Panc1 (cell line): ENCODE measurements around the gene OLAH. TPM values are rescaled to one million over a fixed set of nuclear protein-coding genes. Genes with fewer than 3 reads are reported as not detected.

Source experiments
- ATAC-seq: fragments of 200-7000 bp; cut with Tn5 transposase; 2 replicates; pipeline ENCODE4 v1.9.1; 2020; ENCODE audit warnings: mild to moderate bottlenecking, moderate library complexity
- BruUV-seq: library from RNA; stranded (reverse); fragments of 400-500 nt; replicated peaks from 2 replicates; lab custom pipeline; 2021; lab: Mats Ljungman, UMichigan
- CTCF ChIA-PET: fragments of 300-600 bp; sonication (Branson Sonifier 250); formaldehyde crosslinking; loops from one replicate; lab custom pipeline; 2022; ENCODE audit warnings: antibody characterized with exemption; lab: Charles Lee
- POLR2A ChIA-PET: fragments of 300-600 bp; sonication (Branson Sonifier 250); formaldehyde crosslinking; loops from one replicate; lab custom pipeline; 2022; ENCODE audit warnings: antibody characterized with exemption; lab: Charles Lee
- DNase-seq: peaks from one replicate; pipeline ENCODE4 v3.0.0-alpha.2; 2010; ENCODE audit warnings: low read depth, low spot score
- H3K27ac ChIP-seq: 2 replicates; pipeline ENCODE4 v1.5.1; 2011; ENCODE audit warnings: mild to moderate bottlenecking, low read length, inconsistent platforms
- H3K27me3 ChIP-seq: fragments of 200-500 bp; sonication (Bioruptor generic); 2 replicates; pipeline ENCODE4 v1.6.0; 2014; ENCODE audit warnings: low read length, inconsistent platforms; ENCODE audit not compliant: control insufficient read depth, insufficient read depth
- H3K36me3 ChIP-seq: fragments of 200-500 bp; sonication (Bioruptor generic); 2 replicates; pipeline ENCODE4 v1.5.1; 2014; ENCODE audit warnings: inconsistent platforms, mild to moderate bottlenecking, low read length, moderate library complexity; ENCODE audit not compliant: control insufficient read depth, insufficient read depth
- H3K4me1 ChIP-seq: 2 replicates; pipeline ENCODE4 v1.5.1; 2011; ENCODE audit warnings: inconsistent platforms, mild to moderate bottlenecking, low read length, moderate library complexity; ENCODE audit not compliant: control insufficient read depth, insufficient read depth
- H3K4me3 ChIP-seq, 2 experiments: 2 replicates each; pipeline ENCODE4 v1.5.1; 2011 to 2012; ENCODE audit warnings: low read depth in 2 of 2, low read length in 2 of 2, mild to moderate bottlenecking in 2 of 2, inconsistent platforms in 1 of 2, moderate library complexity in 1 of 2
- H3K9me3 ChIP-seq: fragments of 200-500 bp; sonication (Bioruptor generic); 2 replicates; pipeline ENCODE4 v1.5.1; 2014; ENCODE audit warnings: low read depth, mild to moderate bottlenecking, inconsistent platforms, low read length, moderate library complexity; ENCODE audit not compliant: control insufficient read depth, insufficient read depth
- CTCF ChIP-seq: fragments of 450-650 bp; IDR thresholded peaks from 2 replicates; pipeline ENCODE4 v1.5.1; 2017; ENCODE audit warnings: mild to moderate bottlenecking
- POLR2AphosphoS5 ChIP-seq: IDR thresholded peaks from 2 replicates; pipeline ENCODE4 v1.6.1; 2012; ENCODE audit warnings: mild to moderate bottlenecking, low read depth, low read length, moderate library complexity
- REST ChIP-seq, 2 experiments: IDR thresholded peaks; 2 replicates each; pipeline ENCODE4 v1.6.1; 2011 to 2012; ENCODE audit warnings: low read depth in 2 of 2, control low read depth in 1 of 2, low read length in 1 of 2, mild to moderate bottlenecking in 1 of 2, moderate library complexity in 1 of 2; ENCODE audit not compliant: insufficient read depth in 1 of 2
- SIN3A ChIP-seq: IDR thresholded peaks from 2 replicates; pipeline ENCODE4 v1.6.1; 2012; ENCODE audit warnings: low read depth, mild to moderate bottlenecking, low read length, moderate library complexity, borderline replicate concordance; ENCODE audit not compliant: insufficient read depth
- TCF7L2 ChIP-seq: IDR thresholded peaks from 2 replicates; pipeline ENCODE4 v1.6.1; 2011; ENCODE audit warnings: mild to moderate bottlenecking, low read depth, low read length, inconsistent platforms
- in situ Hi-C: cut with HindIII; loops from 2 replicates; pipeline ENCODE4 v1.10.0; 2016; ENCODE audit warnings: low sequenced_read_pairs, low pct_unique_long_range_greater_than_20kb
- intact Hi-C: fragments of 100-400 bp; cut with micrococcal nuclease; formaldehyde crosslinking; loops from one replicate; pipeline ENCODE4 v1.10.0; 2022; ENCODE audit not compliant: unreplicated experiment
- total RNA-seq: library from RNA; stranded (reverse); gene quantifications from one replicate; pipeline ENCODE4 v1.2.1, GENCODE V29; 2021; ENCODE audit not compliant: unreplicated experiment

Gene OLAH
- total RNA-seq, 1 experiment from 2014 or later, result not detected

- Histone ChIP-seq H3K9me3 (0 out of 2 replicates have a peak, but pooled peaks cover 3% of the 10 kb centered on the region), H3K4me1 (no peaks in the 10 kb centered on the region), H3K27me3 (no peaks in the 10 kb centered on the region), H3K27ac (no peak overlapping the region), H3K4me3 (no peak overlapping the region), H3K36me3 (no peaks in the 10 kb centered on the region)
- ChIA-PET CTCF (no interaction called here), POLR2A (interaction anchor here (0.6 kb wide), 1 partner anchor 397 kb away, joined by 8 read pairs; no protein-coding TSS in a partner anchor)
- ATAC-seq (no peak), DNase-seq (no peak)
- in situ Hi-C loops (no loop called here), intact Hi-C loops (no loop called here)
- BruUV-seq, result no TSS peak
- TF ChIP-seq REST (IDR thresholded peaks at IDR 0.05; ENCODE audit: insufficient read depth in 1 of 2, low read depth in 2 of 2, low read length in 1 of 2) (no peak), POLR2AphosphoS5 (no peak), SIN3A (no peak), TCF7L2 (no peak)
These were observed 25.1 kb downstream of the OLAH start for GRCh38 chr10:15068802-15069201.

DNA sequence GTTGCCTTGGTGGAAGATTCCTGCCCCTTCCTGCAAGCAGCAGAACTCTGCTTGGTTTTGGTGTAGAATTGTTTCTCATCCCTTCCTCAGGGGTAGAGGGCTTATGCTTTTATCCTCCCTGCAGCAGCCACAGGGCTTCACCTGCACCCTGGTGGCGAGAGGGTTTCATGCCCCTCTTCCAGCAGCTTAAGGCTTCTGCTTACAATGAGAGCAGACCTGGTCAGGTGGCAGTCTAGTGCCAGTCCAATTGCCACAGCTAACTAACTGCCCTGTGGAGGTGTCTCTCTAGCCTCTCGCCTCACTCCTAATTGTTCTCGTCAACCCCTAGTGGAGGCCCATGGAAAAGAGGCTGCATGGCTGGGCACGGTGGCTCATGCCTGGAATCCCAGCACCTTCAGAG is 25.5 kb downstream of the OLAH start:
- Histone ChIP-seq H3K27me3 (no peaks in the 10 kb centered on the region), H3K4me1 (no peaks in the 10 kb centered on the region), H3K9me3 (0 out of 2 replicates have a peak, but pooled peaks cover 3% of the 10 kb centered on the region), H3K36me3 (no peaks in the 10 kb centered on the region), H3K4me3 (no peak overlapping the region), H3K27ac (no peak overlapping the region)
- DNase-seq (no peak), ATAC-seq (no peak)
- ChIA-PET POLR2A (no interaction called here), CTCF (no interaction called here)
- in situ Hi-C loops (no loop called here), intact Hi-C loops (no loop called here)
- TF ChIP-seq POLR2AphosphoS5 (no peak), REST (IDR thresholded peaks at IDR 0.05; ENCODE audit: insufficient read depth in 1 of 2, low read depth in 2 of 2, low read length in 1 of 2) (no peak), SIN3A (no peak), CTCF (no peak), TCF7L2 (no peak)
- BruUV-seq, result no TSS peak
